ENCODE data around the gene CD99L2. TPM values are rescaled to one million over a fixed set of nuclear protein-coding genes. Genes with fewer than 3 reads are reported as not detected.

The CD99L2 gene
- total RNA-seq, 5 donors from 2014 or later (not counting 1 experiment from before 2014, with no cell fraction given), result 11.1 to 20.0 (median 18.3) TPM

DNA sequence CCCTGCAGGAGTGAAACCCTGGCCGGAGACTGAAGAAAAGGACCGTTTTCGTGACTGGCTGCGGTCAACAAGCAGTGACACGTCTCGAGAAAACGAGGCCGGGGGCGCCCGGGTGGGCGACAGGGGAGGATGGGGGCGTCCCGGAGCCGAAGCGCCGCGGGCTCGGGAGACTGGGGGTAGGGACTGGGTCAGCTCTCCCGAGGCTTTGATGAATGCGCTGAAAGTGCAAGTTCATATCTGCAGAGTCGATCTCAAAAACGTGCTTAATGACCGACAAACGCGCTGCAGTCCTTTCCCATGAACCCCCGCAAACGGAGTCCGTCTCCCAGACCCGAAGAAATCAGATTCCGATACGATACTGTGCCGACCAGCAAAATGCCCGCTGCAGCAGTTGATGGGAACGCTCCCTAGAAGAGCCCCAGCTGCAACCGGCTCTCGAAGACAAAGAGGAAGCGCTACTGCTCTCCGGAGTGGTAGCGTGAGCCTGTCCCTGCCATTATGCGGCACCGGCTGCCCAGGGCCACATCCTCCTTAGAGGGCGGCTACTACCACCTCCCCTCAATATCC is 806 bp upstream of the CD99L2 start:
- POLR2A ChIA-PET, result no interaction called here
- CTCF ChIA-PET, result no interaction called here
- H3K27ac Mint-ChIP-seq, result peak overlapping the region; percentile 43 to 50

GRCh38 chrX:150897421-150898320 is 797 bp downstream of the CD99L2 start:
- peak overlapping the region; percentile 66 to 77 (median 70) for H3K4me3 Mint-ChIP-seq
- H3K36me3 Mint-ChIP-seq, result no peaks in the 10 kb centered on the region
- ChIA-PET CTCF (no interaction called here), POLR2A (interaction anchor here in 1 of 2 donors (0.7 kb wide), 1 partner anchor 311 kb away, joined by 3 read pairs; no protein-coding TSS in a partner anchor)
- peaks cover 0 to 4% of the 10 kb centered on the region in 2 donors for H3K27me3 Mint-ChIP-seq
- H3K36me3 ChIP-seq (ENCODE audit: control insufficient read depth in 2 of 2, extremely low read depth in 1 of 2, insufficient read depth in 1 of 2, low read length in 1 of 2), result peaks cover 0 to 4% of the 10 kb centered on the region in 2 donors
- H3K9me3 ChIP-seq, result no peaks in the 10 kb centered on the region
- peak overlapping the region; percentile 53 to 58 for H3K4me3 ChIP-seq (ENCODE audit: control insufficient read depth in 1 of 2, extremely low read depth in 1 of 2, low read length in 1 of 2)
- H3K27me3 ChIP-seq (replicated peaks in 1 of 2; ENCODE audit: control insufficient read depth in 2 of 2, extremely low read depth in 1 of 2, insufficient read depth in 2 of 2, low read length in 1 of 2), result no peaks in the 10 kb centered on the region
- no peaks in the 10 kb centered on the region for H3K9me3 Mint-ChIP-seq
- ATAC-seq (replicated peaks in 1 of 4), result peak in 2 of 4 experiments; percentile 7 to 12
- WGBS (ENCODE audit: insufficient coverage), result 4% methylated on average over 9 of the region's 22 CpGs
- H3K4me1 ChIP-seq (ENCODE audit: control insufficient read depth in 1 of 2, extremely low read depth in 1 of 2, insufficient read depth in 2 of 2, low read length in 2 of 2), result peaks cover 0 to 14% of the 10 kb centered on the region in 2 experiments
- peak in 34 of 35 experiments; percentile 5 to 55 (median 34) for DNase-seq
- no peak overlapping the region for H3K27ac Mint-ChIP-seq
- peaks cover 0 to 13% (median 10%) of the 10 kb centered on the region in 3 donors for H3K4me1 Mint-ChIP-seq
- peak overlapping the region; percentile 41 for H3K27ac ChIP-seq (ENCODE audit: low read length)

More for the DNA sequence above, 806 bp upstream of the CD99L2 start:
- Histone ChIP-seq H3K9me3 (no peaks in the 10 kb centered on the region), H3K4me1 (ENCODE audit: control insufficient read depth in 1 of 2, extremely low read depth in 1 of 2, insufficient read depth in 2 of 2, low read length in 2 of 2) (peaks cover 0 to 14% of the 10 kb centered on the region in 2 experiments), H3K4me3 (ENCODE audit: control insufficient read depth in 1 of 2, extremely low read depth in 1 of 2, low read length in 1 of 2) (peak overlapping the region; percentile 73 to 76), H3K27ac (ENCODE audit: low read length) (no peak overlapping the region), H3K36me3 (ENCODE audit: control insufficient read depth in 2 of 2, extremely low read depth in 1 of 2, insufficient read depth in 1 of 2, low read length in 1 of 2) (peaks cover 0 to 4% of the 10 kb centered on the region in 2 donors), H3K27me3 (replicated peaks in 1 of 2; ENCODE audit: control insufficient read depth in 2 of 2, extremely low read depth in 1 of 2, insufficient read depth in 2 of 2, low read length in 1 of 2) (no peaks in the 10 kb centered on the region)
- DNase-seq, result peak in 29 of 35 experiments; percentile 2 to 51 (median 12)
- H3K27me3 Mint-ChIP-seq, result peaks cover 4 to 13% of the 10 kb centered on the region in 2 donors
- H3K36me3 Mint-ChIP-seq, result no peaks in the 10 kb centered on the region
- H3K4me1 Mint-ChIP-seq, result peaks cover 0 to 13% (median 10%) of the 10 kb centered on the region in 3 donors
- H3K4me3 Mint-ChIP-seq, result peak overlapping the region; percentile 80 to 90 (median 82)
- WGBS (ENCODE audit: insufficient coverage), result under 1% methylated on average over 37 of the region's 42 CpGs
- peak in 2 of 4 experiments; percentile 19 for ATAC-seq (replicated peaks in 1 of 4)
- H3K9me3 Mint-ChIP-seq, result no peaks in the 10 kb centered on the region

DNA sequence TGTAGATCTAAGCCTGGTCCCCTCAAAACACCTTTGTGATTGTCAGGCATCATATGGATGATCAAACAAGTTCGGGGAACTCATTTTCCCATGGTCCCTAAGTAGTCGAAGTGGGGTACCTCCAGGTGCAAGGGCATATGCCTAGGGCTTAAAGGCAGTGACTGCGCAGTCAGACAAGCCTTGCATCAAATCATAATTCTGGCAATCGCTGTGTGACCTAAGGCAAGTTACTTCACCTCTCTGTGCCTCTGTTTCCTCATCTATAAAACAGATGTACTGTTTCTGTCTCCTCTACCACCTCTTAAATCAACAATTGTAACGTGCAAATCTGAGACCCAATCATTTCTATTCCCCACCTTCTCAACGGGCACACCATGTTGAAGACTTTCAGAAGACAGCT is 1.8 kb downstream of the CD99L2 start:
- ATAC-seq (replicated peaks in 1 of 4), result no peak
- peaks cover 0 to 14% of the 10 kb centered on the region in 2 experiments for H3K4me1 ChIP-seq (ENCODE audit: control insufficient read depth in 1 of 2, extremely low read depth in 1 of 2, insufficient read depth in 2 of 2, low read length in 2 of 2)
- WGBS (ENCODE audit: insufficient coverage), result 93% methylated on average over 2 of the region's 6 CpGs
- POLR2A ChIA-PET, result no interaction called here
- no peak for DNase-seq
- Mint-ChIP-seq H3K27me3 (peaks cover 0 to 3% of the 10 kb centered on the region in 2 donors), H3K4me3 (no peak overlapping the region), H3K9me3 (no peaks in the 10 kb centered on the region), H3K4me1 (peaks cover 0 to 13% (median 10%) of the 10 kb centered on the region in 3 donors), H3K36me3 (no peaks in the 10 kb centered on the region), H3K27ac (no peak overlapping the region)
- no peaks in the 10 kb centered on the region for H3K9me3 ChIP-seq
- no peak overlapping the region for H3K4me3 ChIP-seq (ENCODE audit: control insufficient read depth in 1 of 2, extremely low read depth in 1 of 2, low read length in 1 of 2)
- no peaks in the 10 kb centered on the region for H3K27me3 ChIP-seq (replicated peaks in 1 of 2; ENCODE audit: control insufficient read depth in 2 of 2, extremely low read depth in 1 of 2, insufficient read depth in 2 of 2, low read length in 1 of 2)
- no peak overlapping the region for H3K27ac ChIP-seq (ENCODE audit: low read length)
- CTCF ChIA-PET, result interaction anchor here in 1 of 2 donors (0.6 kb wide), 1 partner anchor 179 kb away, joined by 8 read pairs; no protein-coding TSS in a partner anchor
- peaks cover 0 to 4% of the 10 kb centered on the region in 2 donors for H3K36me3 ChIP-seq (ENCODE audit: control insufficient read depth in 2 of 2, extremely low read depth in 1 of 2, insufficient read depth in 1 of 2, low read length in 1 of 2)

GRCh38 chrX:150893936-150894335 is 4.5 kb downstream of the CD99L2 start:
- no peaks in the 10 kb centered on the region for H3K9me3 ChIP-seq
- Mint-ChIP-seq H3K27me3 (no peaks in the 10 kb centered on the region), H3K36me3 (no peaks in the 10 kb centered on the region), H3K4me1 (peaks cover 0 to 11% (median 6%) of the 10 kb centered on the region in 3 donors), H3K9me3 (no peaks in the 10 kb centered on the region), H3K27ac (no peak overlapping the region), H3K4me3 (no peak overlapping the region)
- ATAC-seq (replicated peaks in 1 of 4) (no peak), DNase-seq (no peak)
- ChIA-PET CTCF (no interaction called here), POLR2A (no interaction called here)
- H3K27ac ChIP-seq (ENCODE audit: low read length), result no peak overlapping the region
- H3K4me3 ChIP-seq (ENCODE audit: control insufficient read depth in 1 of 2, extremely low read depth in 1 of 2, low read length in 1 of 2), result no peak overlapping the region
- 90% methylated on average over 2 of the region's 5 CpGs for WGBS (ENCODE audit: insufficient coverage)
- H3K27me3 ChIP-seq (replicated peaks in 1 of 2; ENCODE audit: control insufficient read depth in 2 of 2, extremely low read depth in 1 of 2, insufficient read depth in 2 of 2, low read length in 1 of 2), result no peaks in the 10 kb centered on the region
- H3K36me3 ChIP-seq (ENCODE audit: control insufficient read depth in 2 of 2, extremely low read depth in 1 of 2, insufficient read depth in 1 of 2, low read length in 1 of 2), result peaks cover 0 to 4% of the 10 kb centered on the region in 2 donors
- peaks cover 0 to 10% of the 10 kb centered on the region in 2 experiments for H3K4me1 ChIP-seq (ENCODE audit: control insufficient read depth in 1 of 2, extremely low read depth in 1 of 2, insufficient read depth in 2 of 2, low read length in 2 of 2)

DNA sequence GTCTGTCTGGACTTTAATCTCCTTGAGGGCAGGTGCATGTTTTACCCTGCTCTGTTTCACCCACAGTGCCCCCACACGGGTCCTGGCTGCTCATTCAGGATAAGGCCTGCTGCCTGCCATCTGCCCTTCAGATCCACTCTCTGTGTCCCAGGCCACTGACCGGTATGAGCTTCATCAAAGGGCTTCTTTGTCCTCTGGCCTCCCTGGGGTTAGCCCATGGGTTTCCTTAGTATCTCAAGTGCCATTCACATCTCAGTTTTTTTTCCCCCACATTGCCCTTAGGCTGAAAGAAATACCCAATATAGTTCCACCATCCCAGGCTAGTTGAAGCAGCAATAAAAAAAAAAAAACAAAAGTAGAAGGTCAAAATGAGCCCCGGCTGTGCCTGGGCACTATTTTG is 9.3 kb downstream of the CD99L2 start:
- Mint-ChIP-seq H3K9me3 (no peaks in the 10 kb centered on the region), H3K27me3 (peaks cover 0 to 3% of the 10 kb centered on the region in 2 donors), H3K36me3 (peaks cover 3% of the 10 kb centered on the region), H3K4me1 (peaks cover 0 to 2% (median 0%) of the 10 kb centered on the region in 3 donors), H3K27ac (no peak overlapping the region), H3K4me3 (no peak overlapping the region)
- no peaks in the 10 kb centered on the region for H3K27me3 ChIP-seq (replicated peaks in 1 of 2; ENCODE audit: control insufficient read depth in 2 of 2, extremely low read depth in 1 of 2, insufficient read depth in 2 of 2, low read length in 1 of 2)
- H3K36me3 ChIP-seq (ENCODE audit: control insufficient read depth in 2 of 2, extremely low read depth in 1 of 2, insufficient read depth in 1 of 2, low read length in 1 of 2), result no peaks in the 10 kb centered on the region
- ChIA-PET POLR2A (no interaction called here), CTCF (no interaction called here)
- DNase-seq (no peak), ATAC-seq (replicated peaks in 1 of 4) (no peak)
- 100% methylated on average over 1 of the region's 3 CpGs for WGBS (ENCODE audit: insufficient coverage)
- H3K9me3 ChIP-seq, result no peaks in the 10 kb centered on the region
- no peaks in the 10 kb centered on the region for H3K4me1 ChIP-seq (ENCODE audit: control insufficient read depth in 1 of 2, extremely low read depth in 1 of 2, insufficient read depth in 2 of 2, low read length in 2 of 2)
- no peak overlapping the region for H3K27ac ChIP-seq (ENCODE audit: low read length)
- no peak overlapping the region for H3K4me3 ChIP-seq (ENCODE audit: control insufficient read depth in 1 of 2, extremely low read depth in 1 of 2, low read length in 1 of 2)

DNA sequence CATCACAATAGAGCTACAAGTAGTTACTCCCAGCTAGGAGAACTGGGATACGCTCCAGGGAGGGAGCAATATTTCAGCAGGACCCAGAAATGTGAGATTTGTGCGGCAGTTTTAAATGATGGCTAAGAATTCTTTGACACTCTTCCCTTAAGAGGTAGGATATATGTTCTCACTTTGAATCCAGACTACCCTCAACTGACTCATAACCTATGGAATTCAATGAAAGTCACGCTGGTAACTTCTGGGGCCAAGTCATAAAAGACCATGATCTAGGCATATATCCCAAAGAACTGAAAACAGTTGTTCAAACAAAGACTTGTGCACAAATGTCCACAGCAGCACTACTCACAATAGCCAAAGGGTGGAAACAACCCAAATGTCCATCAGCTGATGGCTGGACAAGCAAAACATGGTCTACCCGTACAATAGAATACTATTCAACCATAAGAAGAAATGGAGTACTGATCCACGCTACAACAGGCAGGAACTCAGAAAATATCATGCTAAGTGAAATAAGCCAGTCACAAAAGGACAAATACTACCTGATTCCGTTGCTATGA is 10.5 kb downstream of the CD99L2 start:
- Mint-ChIP-seq H3K27me3 (peaks cover 0 to 3% of the 10 kb centered on the region in 2 donors), H3K9me3 (no peaks in the 10 kb centered on the region)

More for the DNA sequence above, 10.5 kb downstream of the CD99L2 start:
- Mint-ChIP-seq H3K27ac (no peak overlapping the region), H3K36me3 (peaks cover 3% of the 10 kb centered on the region), H3K4me3 (no peak overlapping the region), H3K4me1 (peaks cover 0 to 4% (median 0%) of the 10 kb centered on the region in 3 donors)
- no peak for ATAC-seq (replicated peaks in 1 of 4)
- WGBS (ENCODE audit: insufficient coverage), result no CpG with 5 or more reads among the region's 6 CpGs
- H3K4me1 ChIP-seq (ENCODE audit: control insufficient read depth in 1 of 2, extremely low read depth in 1 of 2, insufficient read depth in 2 of 2, low read length in 2 of 2), result no peaks in the 10 kb centered on the region
- H3K27me3 ChIP-seq (replicated peaks in 1 of 2; ENCODE audit: control insufficient read depth in 2 of 2, extremely low read depth in 1 of 2, insufficient read depth in 2 of 2, low read length in 1 of 2), result no peaks in the 10 kb centered on the region
- no peak overlapping the region for H3K4me3 ChIP-seq (ENCODE audit: control insufficient read depth in 1 of 2, extremely low read depth in 1 of 2, low read length in 1 of 2)
- H3K36me3 ChIP-seq (ENCODE audit: control insufficient read depth in 2 of 2, extremely low read depth in 1 of 2, insufficient read depth in 1 of 2, low read length in 1 of 2), result no peaks in the 10 kb centered on the region
- no peak for DNase-seq
- ChIA-PET CTCF (no interaction called here), POLR2A (no interaction called here)
- H3K27ac ChIP-seq (ENCODE audit: low read length), result no peak overlapping the region
- no peaks in the 10 kb centered on the region for H3K9me3 ChIP-seq

Data from T-cell (primary cell).